ENCODE results near the gene DCAF7.
A peak's percentile ranks its signal among the peaks of the same experiment; 100 is the strongest.

DCAF7 gene

DNA sequence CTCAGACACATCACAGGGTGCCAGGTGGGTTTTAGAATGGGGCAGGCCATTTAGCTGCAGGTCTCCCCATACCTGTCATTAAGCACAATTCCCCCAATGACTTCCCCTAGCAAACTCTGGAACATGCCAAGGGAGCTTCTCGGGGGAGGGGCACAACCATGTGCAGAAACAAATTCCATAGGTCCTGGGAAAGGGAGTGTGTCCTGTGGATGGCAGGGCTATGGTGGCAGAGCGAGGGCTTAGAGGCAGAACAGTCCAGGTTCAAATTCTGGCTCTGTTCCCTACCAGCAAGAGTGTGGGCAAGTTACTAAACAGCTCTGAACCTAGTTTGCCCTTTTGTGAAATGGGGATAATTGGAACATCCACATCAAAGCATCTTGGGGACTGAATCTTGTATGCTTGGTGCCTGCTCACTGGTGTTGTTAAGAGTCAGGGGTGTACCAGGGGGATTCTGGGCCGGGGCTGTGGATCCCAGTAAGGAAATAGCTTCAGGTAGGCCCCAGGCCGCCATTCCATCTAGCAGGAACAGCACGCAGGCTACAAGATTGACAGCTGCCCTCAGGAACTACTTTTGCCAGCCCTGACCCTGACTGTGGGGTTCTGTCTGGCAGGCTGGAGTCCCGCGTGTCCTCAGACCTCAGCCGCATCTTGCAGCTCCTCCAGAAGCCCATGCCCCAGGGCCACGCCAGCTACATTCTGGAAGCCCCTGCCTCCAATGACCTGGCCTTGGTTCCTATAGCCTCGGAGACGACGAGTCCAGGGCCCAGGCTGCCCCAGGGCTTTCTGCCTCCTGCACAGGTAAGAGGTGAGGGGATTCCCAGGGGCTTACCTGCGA is 5.6 kb upstream of the DCAF7 start:
- in situ Hi-C loops (cut with HindIII; ENCODE audit: low sequenced_read_pairs): no loop called here
- DNase-seq (ENCODE audit: low read depth, low spot score): no peak
- TF ChIP-seq, protein P1, sequence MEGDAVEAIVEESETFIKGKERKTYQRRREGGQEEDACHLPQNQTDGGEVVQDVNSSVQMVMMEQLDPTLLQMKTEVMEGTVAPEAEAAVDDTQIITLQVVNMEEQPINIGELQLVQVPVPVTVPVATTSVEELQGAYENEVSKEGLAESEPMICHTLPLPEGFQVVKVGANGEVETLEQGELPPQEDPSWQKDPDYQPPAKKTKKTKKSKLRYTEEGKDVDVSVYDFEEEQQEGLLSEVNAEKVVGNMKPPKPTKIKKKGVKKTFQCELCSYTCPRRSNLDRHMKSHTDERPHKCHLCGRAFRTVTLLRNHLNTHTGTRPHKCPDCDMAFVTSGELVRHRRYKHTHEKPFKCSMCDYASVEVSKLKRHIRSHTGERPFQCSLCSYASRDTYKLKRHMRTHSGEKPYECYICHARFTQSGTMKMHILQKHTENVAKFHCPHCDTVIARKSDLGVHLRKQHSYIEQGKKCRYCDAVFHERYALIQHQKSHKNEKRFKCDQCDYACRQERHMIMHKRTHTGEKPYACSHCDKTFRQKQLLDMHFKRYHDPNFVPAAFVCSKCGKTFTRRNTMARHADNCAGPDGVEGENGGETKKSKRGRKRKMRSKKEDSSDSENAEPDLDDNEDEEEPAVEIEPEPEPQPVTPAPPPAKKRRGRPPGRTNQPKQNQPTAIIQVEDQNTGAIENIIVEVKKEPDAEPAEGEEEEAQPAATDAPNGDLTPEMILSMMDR (IDR thresholded peaks at IDR 0.05; ENCODE audit: low read depth, low read length): no peak
- no peak overlapping the region for H3K4me3 ChIP-seq (ENCODE audit: low read depth, low read length)

DNA sequence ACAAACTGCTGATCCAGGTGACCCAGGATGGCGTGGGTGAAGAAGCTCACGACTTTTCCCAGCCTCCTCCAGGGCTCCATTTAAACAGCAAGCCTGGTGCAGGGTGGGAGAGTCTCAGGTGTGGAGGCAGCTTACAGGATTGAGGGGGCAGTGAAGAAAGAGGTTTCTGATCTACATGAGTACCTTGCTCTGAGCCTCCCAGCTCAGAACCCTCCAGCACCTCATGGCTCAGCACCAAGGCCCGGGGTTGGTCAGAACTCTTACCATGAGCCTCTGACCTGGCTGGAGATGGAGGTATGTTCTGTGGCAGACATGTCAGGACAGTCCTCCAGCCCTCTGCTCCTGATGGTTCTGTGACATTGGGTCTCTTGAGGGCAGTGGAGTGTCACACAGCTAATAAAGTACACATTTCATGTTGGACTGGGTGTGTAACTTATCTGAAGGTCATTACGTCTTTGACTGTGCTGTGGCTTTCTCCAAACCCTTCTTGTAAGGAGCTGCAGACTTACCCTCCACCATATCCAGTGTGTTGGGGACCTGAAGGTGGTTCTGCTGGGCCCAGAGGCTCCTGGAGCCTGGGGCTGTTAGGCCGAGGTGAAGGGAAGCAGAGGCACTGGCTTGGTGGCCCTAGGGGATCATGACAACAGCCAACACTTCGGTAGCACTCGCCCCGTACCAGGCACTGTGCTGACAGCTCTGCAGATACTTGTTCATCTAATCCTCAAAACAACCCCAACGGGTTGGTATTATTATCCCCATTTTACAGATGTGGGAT is 3.8 kb upstream of the DCAF7 start:
- no peak overlapping the region for H3K4me3 ChIP-seq (ENCODE audit: low read depth, low read length)
- no peak for DNase-seq (ENCODE audit: low read depth, low spot score)
- TF ChIP-seq, protein P1 (IDR thresholded peaks at IDR 0.05; ENCODE audit: low read depth, low read length): no peak
- in situ Hi-C loops (cut with HindIII; ENCODE audit: low sequenced_read_pairs): no loop called here

DNA sequence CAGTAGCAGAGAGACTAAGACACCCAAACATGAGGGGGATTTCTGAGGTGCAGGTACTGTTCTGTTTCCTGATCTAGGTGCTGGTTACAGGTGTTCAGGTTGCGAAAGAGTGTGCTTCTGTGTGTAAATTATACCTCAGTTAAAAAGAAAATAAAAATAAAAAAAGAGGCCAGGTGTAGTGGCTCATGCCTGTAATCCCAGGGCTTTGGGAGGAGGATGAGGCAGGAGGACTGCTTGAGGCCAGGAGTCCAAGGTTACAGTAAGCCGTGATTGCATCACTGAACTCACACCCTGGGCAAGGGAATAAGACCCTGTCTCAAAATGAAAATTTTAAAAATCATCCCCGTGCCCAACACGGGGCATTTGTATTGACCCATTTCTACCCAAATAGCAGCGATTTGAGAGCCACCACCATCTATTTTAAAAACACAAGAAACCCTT is 3.2 kb upstream of the DCAF7 start:
- no peak for DNase-seq (ENCODE audit: low read depth, low spot score)
- TF ChIP-seq, protein P1 (IDR thresholded peaks at IDR 0.05; ENCODE audit: low read depth, low read length): no peak
- in situ Hi-C loops (cut with HindIII; ENCODE audit: low sequenced_read_pairs): no loop called here
- no peak overlapping the region for H3K4me3 ChIP-seq (ENCODE audit: low read depth, low read length)

DNA sequence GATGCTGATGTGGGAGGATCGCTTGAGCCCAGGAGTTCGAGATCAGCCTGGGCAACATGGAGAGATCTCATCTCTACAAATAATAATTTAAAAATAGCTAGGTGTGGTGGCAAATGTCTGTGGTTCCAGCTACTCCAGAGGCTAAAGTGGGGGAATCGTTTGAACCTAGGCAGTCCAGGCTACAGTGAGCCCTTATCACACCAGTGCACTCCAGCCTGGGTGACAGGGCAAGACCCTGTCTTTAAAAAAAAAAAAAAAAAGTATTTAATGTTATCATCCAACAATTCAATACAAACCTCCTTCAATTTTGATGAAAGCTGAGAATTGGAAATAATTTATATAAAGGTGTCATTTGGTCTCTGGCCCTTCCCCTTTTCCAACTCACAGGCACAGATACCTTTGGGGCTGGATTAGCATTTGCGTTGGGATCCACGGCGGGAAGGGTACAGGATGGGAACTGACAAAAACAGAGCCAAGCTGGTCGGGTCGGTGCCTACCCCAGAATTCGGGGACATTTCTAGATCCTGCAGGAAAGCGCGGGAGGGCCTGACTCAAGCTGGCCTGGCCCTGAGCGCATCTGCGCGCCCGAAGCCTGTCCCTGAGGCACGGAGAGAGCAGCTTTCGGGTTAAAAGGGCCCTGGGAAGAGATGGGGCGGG is 860 bp upstream of the DCAF7 start:
- in situ Hi-C loops (cut with HindIII; ENCODE audit: low sequenced_read_pairs): no loop called here
- peak overlapping the region; percentile 98 for H3K4me3 ChIP-seq (ENCODE audit: low read depth, low read length)
- TF ChIP-seq, protein P1 (IDR thresholded peaks at IDR 0.05; ENCODE audit: low read depth, low read length): no peak
- no peak for DNase-seq (ENCODE audit: low read depth, low spot score)

DNA sequence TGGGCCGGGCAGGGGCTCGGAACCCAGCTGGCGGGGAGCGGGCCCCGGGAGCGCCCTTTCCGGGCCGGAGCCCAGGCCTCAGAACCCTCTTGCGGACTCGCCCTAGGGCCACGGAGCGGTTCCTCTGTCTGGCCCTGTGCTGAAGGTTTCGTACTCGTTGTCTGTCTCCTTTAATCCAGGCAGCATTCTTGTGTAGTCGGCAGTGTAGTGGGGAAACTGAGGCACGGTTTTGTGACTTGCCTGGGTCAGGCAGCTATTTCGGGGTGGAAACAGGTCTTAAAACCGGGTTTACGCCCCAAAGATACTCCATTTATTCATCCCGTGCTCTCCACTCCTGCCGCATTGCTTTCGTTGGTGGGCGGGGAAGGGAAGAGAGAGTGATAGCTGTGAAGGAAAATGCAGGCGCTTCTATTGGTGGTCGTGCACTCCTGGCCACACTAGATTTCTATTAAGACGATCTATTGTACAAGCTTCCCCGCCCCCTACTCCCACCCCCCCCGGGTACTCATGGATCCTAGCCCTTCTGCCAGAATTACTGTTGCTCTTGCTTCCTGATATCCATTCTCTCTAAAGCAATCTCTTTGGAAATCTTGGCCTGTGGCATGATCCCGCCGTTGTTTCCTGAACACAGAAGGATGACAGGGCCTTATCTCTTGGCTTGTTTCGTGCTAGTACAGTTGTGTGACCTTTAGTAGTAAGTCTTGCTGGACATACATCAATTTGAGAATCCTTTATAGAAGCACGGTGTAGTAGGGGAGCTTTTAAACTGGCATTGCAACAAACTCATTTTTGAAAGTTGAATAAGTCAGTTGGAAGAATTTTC is 751 bp downstream of the DCAF7 start:
- DNase-seq (ENCODE audit: low read depth, low spot score): peak; percentile 28
- TF ChIP-seq, protein P1 (IDR thresholded peaks at IDR 0.05; ENCODE audit: low read depth, low read length): no peak
- peak overlapping the region; percentile 98 for H3K4me3 ChIP-seq (ENCODE audit: low read depth, low read length)
- in situ Hi-C loops (cut with HindIII; ENCODE audit: low sequenced_read_pairs): no loop called here

DNA sequence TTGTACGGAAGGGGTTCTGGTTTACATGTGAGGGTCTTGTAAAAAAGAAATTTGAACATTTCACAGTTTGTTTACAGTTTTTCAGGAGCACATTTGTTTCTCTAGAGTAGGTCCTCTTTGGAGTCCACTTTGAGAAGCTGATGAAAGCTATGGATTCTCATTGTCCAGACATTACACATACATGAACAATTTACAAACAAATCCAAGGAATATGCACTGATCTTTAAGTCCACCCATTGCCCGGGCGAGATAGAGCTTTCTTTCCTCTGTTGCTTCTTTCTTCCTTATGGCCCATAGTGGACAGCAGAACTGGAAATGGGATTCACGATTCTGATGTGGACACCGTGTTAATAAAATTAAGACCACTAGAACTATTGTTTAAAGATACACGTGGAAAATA is 1.9 kb downstream of the DCAF7 start:
- TF ChIP-seq, protein P1 (IDR thresholded peaks at IDR 0.05; ENCODE audit: low read depth, low read length): no peak
- DNase-seq (ENCODE audit: low read depth, low spot score): no peak
- in situ Hi-C loops (cut with HindIII; ENCODE audit: low sequenced_read_pairs): no loop called here
- peak overlapping the region; percentile 98 for H3K4me3 ChIP-seq (ENCODE audit: low read depth, low read length)

Measured in astrocyte of the spinal cord (primary cell).